ENCODE data around the gene PYCR2.

The PYCR2 gene

GRCh38 chr1:225917536-225917935 lies 6.5 kb downstream of the PYCR2 start:
- no peak for DNase-seq

DNA sequence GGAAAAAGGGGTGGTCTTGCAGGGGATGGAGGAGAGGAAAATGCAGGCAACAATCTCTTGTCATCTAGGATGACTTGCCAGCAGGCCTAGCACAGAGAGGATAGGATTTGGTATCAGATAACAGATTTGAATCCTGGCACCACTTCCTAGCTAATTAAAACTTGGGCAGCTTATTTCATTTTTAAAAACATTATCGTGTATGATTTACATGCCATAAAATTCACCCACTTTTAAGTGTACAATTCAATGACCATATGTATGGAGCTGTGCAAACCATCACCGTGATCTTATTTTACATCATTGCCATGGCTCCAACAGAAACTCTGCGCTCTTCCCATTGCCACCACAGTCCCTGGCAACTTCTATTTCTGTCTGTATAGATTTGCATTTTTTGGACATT lies 6.9 kb downstream of the PYCR2 start:
- DNase-seq: no peak

DNA sequence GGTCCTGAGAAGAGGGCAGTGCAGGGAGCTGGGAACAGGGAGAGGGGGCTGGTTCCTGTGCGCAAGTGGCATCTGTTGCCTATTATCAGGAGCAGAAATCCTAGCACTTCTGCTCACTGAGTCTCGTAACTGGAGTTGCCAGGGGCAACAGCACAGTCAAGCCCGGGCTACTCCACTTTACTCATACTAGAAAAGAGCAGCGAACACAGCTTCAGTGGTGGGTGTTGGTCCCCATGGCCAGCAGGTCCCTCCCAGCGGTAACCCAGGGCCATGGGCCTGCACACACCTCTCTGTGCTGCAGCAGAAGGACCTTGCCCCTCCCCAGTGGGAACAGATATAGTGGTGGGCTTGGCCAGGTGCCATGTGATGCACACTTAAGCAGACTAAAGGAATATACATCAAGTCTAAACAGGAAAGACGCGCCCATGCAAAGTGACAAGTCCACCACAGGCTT lies 8.5 kb downstream of the PYCR2 start:
- DNase-seq: no peak

GRCh38 chr1:225914947-225915346 lies 9.1 kb downstream of the PYCR2 start:
- DNase-seq: no peak

- no peak for DNase-seq
Measured at GRCh38 chr1:225914391-225914790, 9.7 kb downstream of the PYCR2 start.

DNA sequence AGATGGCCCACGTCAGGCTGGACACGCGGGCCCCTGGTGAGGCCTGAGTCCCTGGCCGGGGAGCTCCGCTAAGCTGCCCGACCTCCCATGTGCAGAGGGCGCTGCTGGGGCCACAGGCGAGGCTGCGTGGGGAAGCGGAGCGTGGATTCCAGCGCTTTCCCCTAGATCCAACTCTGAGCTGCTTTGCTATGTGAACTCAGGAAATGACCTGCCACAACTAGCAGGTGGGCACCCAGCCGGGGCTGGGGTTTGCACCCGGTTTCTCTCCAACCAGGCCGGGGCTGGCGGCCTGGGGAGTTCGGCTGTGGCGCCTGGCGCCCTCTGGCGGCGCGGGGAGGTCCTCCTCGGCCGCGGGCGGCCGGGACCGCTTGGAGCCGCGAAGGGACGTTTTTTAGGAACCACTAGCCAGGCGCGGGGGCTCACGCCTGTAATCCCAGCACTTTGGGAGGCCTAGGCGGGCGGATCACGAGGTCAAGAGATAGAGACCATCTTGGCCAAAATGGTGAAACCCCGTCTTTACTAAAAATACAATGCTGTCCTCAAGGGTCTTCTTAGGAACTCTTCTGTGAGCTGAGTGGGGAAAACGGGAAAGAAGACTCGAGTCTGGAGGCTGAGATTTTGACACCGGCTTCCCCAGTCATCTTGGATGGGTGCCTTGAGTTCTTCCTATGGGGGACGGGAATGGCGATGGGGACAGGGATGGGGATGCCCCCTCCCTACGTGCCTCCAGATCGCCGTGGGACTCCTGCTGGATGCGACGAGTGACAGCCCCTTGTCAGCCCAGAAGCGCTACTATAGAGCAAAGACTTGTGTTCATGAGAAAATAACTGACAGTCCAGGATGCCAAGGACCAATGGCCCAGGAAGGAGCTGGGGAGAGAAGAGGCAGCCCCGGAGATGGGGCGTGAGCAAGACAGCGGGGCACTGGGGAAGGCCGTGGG lies 12.6 kb downstream of the PYCR2 start:
- DNase-seq: peak; percentile 84

DNA sequence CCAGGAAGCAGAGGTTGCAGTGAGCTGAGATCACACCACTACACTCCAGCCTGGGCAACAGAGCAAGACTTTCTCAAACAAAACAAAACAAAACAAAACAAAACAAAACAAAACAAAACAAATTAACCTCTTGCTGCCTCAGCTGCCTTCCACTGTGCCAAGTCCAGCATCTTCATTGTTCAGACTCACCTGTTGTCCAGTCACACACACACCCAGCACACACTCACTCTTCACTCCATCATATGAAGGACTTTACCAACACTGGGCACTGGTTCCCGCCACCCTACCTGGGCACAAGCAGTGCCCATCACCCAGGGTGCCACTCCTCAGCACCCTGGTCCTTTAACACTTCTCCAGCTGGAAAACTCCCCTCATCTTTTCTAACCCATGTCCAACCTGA lies 14.6 kb downstream of the PYCR2 start:
- DNase-seq: no peak

- DNase-seq: no peak
Measured at GRCh38 chr1:225908773-225909172, 15.3 kb downstream of the PYCR2 start.

GRCh38 chr1:225908013-225908640 lies 15.9 kb downstream of the PYCR2 start:
- no peak for DNase-seq

GRCh38 chr1:225907341-225907740 lies 16.7 kb downstream of the PYCR2 start:
- DNase-seq: no peak

- DNase-seq: no peak
Measured at GRCh38 chr1:225906467-225906866, 17.6 kb downstream of the PYCR2 start.

- no peak for DNase-seq
Measured at GRCh38 chr1:225903623-225904022, 20.4 kb downstream of the PYCR2 start.

DNA sequence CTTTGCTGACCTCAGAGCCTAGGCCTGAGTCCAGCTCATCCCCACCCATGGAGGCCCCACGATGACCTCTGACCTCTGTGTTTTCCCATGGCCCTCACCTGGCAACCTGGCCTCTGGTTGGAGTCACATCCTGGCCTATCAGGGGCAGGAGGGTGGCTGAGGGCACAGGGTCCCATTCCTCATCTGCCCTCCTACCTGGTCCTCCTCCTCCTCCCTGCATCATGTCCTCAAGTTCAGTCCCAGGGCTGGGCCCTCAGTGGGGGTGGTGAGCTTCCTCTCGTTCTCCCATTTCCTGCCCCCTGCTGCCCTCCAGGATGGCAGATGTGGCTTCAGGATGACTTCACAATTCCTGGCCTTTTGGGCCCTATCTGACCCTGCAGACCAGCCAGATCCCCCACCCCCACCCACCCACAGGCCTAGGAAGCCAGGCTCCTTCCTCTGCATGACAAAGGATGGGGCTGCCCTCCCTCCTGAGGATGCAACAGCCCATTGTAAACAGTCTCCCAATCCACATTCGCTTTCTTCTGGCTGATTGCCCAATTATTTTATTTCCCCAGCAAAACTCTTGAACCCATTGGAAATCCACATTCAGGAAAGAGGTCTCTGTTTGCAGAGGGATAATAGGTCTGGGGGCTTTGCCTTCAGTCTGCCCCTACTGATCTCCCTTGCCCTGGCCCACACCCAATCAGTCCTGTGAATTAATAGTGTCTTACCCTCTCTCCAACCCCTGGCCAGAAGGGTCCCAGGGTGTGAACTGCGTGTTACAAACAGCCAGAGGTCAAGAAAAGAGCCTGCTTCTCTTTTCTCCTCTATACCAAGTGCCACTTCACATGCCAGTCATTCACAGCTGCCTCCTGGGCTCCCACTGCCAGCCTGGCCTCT lies 24.8 kb downstream of the PYCR2 start:
- no peak for DNase-seq

GRCh38 chr1:225897595-225898514 lies 26.2 kb downstream of the PYCR2 start:
- DNase-seq: no peak

DNA sequence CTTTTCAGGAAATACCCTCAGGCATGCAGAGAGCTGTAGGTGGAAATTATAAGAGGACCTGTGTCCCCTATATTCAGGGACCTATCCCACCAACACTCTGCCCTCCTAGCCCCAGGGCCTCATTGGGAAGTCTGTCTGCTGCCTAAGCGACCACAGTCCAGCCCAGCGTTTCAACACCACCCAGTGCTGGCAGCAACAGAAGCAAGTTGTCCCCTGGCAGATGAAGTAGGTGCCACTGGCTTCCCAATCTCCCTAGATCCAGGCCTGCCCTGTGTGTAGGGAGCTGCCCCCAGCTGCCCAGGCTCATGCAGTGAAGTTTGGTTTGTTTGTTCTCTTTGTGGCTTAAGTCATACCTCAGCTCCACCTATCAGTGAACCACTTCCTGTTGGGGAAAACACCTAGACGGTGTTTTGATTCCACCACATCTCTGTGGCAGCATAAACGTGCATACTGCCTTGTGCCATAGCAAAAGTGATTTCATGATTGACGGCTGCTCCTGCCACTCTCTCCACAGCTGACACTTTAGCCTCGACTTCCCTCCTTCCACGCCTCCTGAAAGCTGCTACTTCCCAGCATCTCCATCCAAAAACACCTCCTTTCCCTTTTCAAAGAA lies 27.0 kb downstream of the PYCR2 start:
- no peak for DNase-seq

DNA sequence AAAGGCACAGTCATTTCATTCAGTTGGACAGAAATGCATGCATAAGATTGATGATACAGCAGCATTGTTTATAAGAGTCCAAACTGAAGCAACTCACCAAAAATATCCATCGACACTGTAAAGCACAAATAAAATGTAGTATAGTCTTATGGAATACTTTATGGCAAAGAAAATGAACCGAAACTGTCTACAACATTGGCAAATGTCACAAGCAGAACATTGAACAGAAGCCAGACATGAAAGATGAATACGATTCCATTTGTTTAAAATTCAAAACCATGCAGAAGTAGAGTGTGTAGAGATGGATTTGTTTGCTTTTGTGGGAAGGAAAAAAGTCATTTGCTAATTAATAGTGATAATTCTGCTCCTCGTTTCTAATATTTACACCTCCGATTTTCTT lies 27.6 kb downstream of the PYCR2 start:
- DNase-seq: no peak

- no peak for DNase-seq
Measured at GRCh38 chr1:225892307-225892706, 31.7 kb downstream of the PYCR2 start.

GRCh38 chr1:225891229-225891972 lies 32.6 kb downstream of the PYCR2 start:
- no peak for DNase-seq

GRCh38 chr1:225890346-225891228 lies 33.5 kb downstream of the PYCR2 start:
- DNase-seq: no peak

DNA sequence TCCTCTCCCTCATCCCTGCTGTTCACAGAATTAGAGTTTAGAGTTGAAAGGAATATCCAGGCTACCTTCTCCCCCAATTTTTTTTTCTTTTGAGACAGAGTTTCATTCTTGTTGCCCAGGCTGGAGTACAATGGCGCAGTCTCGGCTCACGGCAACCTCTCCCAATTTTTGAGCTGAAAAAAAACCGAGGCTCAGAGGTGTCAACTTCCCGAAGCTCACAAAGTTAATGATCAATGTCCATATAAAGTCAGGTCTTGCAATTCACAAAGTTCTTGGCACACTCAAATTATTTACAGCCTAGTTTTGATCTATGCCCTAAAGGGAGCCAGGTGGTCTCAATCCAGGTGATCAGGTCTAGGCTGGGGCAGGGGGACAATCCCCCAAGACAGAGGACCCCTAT lies 34.3 kb downstream of the PYCR2 start:
- no peak for DNase-seq

Data from right forelimb (tissue), 1 donor.